Measurements from ENCODE around the gene OSBPL9.

Gene OSBPL9

DNA sequence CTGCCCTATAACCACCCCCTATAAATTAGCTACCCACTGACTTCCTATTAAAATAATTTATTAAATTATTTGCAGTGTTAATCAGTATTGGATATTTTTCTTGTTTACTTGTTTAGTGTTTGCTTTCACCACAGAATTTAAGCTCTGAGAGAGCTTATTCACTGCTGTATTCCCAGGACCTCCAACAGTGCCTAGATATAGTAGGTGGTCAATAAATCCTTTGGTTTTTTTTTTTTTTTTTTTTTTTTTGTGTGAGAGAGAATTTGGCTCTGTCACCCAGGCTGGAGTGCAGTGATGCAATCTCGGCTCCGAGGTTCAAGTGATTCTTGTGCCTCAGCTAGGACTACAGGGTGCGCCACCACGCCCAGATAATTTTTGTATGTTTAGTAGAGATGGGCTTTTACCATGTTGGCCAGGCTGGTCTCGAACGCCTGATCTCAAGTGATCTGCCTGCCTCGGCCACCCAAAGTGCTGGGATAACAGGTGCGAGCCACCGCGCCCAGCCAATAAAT lies 1.1 kb upstream of the OSBPL9 start:
- TF ChIP-seq FOXP2 (optimal IDR thresholded peaks at IDR 0.05; ENCODE audit: control extremely low read depth, extremely low read length, insufficient read depth) (no peak), POLR2AphosphoS5 (IDR thresholded peaks at IDR 0.05; ENCODE audit: borderline replicate concordance, low read depth, low read length) (no peak), EZH2 (IDR thresholded peaks at IDR 0.05) (no peak)
- DNase-seq (ENCODE audit: low read depth, low spot score) = no peak
- Histone ChIP-seq H3K4me3 (no peak overlapping the region), H3K9ac (ENCODE audit: insufficient read length) (no peak overlapping the region), H3K9me3 (ENCODE audit: low read depth, low read length) (no peaks in the 10 kb centered on the region), H3K36me3 (ENCODE audit: insufficient read depth, low read length) (no peaks in the 10 kb centered on the region), H3K27ac (no peak overlapping the region)

DNA sequence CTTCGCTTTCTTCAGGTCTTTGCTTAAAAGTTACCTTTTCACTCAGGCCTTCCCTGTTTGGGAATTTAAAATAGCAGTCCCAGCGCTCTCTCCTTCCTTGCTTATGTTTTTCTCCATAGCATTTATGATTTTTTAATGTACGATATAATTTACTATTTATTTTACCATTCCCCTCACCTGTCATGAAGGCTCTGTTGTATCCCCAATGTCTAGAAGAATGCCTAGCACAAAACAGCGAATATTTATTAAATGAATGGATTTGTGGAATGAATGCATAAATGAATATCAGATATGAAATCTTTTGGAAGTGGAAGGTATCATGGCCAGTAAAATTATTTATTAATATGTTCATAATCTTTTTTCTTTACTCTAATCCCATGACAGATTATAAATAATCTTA lies 402 bp upstream of the OSBPL9 start:
- H3K9ac ChIP-seq (ENCODE audit: insufficient read length) = peak overlapping the region; percentile 65
- DNase-seq (ENCODE audit: low read depth, low spot score) = no peak
- H3K27ac ChIP-seq = no peak overlapping the region
- no peak for TF ChIP-seq FOXP2 (optimal IDR thresholded peaks at IDR 0.05; ENCODE audit: control extremely low read depth, extremely low read length, insufficient read depth)
- no peak for TF ChIP-seq POLR2AphosphoS5 (IDR thresholded peaks at IDR 0.05; ENCODE audit: borderline replicate concordance, low read depth, low read length)
- no peak for TF ChIP-seq EZH2 (IDR thresholded peaks at IDR 0.05)
- H3K36me3 ChIP-seq (ENCODE audit: insufficient read depth, low read length) = no peaks in the 10 kb centered on the region
- peak overlapping the region; percentile 96 for H3K4me3 ChIP-seq
- no peaks in the 10 kb centered on the region for H3K9me3 ChIP-seq (ENCODE audit: low read depth, low read length)

DNA sequence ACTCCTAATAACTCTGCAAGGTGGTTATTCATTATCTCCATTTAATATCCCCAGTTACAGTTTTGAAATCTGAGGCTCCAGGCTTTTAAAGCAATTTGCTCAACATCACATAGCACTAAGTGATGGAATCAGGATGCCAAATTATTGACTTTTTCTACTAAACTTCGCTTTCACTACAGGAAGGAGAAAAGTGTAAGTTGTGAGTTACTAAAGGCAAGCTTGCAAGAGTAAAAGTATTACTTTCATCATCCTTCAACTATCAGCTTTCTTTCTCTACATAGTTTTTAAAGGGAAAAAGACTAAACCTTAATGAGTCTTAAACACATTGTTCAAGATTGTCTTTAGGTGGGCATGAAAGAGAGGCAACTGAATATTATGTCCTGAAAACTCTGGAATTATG lies 1.8 kb downstream of the OSBPL9 start:
- no peaks in the 10 kb centered on the region for H3K9me3 ChIP-seq (ENCODE audit: low read depth, low read length)
- no peak overlapping the region for H3K27ac ChIP-seq
- no peak overlapping the region for H3K4me3 ChIP-seq
- no peak overlapping the region for H3K9ac ChIP-seq (ENCODE audit: insufficient read length)
- TF ChIP-seq FOXP2 (optimal IDR thresholded peaks at IDR 0.05; ENCODE audit: control extremely low read depth, extremely low read length, insufficient read depth) = no peak
- no peak for TF ChIP-seq POLR2AphosphoS5 (IDR thresholded peaks at IDR 0.05; ENCODE audit: borderline replicate concordance, low read depth, low read length)
- TF ChIP-seq EZH2 (IDR thresholded peaks at IDR 0.05) = no peak
- no peak for DNase-seq (ENCODE audit: low read depth, low spot score)
- no peaks in the 10 kb centered on the region for H3K36me3 ChIP-seq (ENCODE audit: insufficient read depth, low read length)

DNA sequence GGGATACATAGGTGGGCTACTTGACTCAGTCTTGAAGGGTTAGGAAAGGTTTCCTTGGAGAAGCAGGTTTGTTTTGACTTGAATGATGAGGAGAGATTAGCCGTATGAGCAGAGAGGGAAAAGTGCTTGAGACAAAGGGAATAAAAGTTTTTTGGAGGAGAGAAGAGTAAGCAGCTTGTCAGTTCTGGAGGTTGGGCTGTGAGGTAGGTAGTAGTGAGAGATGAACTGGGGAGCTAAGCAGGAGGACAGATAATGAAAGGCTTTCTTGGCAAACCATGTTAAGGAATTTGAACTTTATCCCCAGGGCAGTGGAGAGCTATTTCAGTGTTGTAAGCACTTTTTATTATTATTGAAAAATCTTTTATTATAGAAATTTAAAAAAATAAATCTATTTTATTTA lies 3.6 kb downstream of the OSBPL9 start:
- Histone ChIP-seq H3K4me3 (no peak overlapping the region), H3K9me3 (ENCODE audit: low read depth, low read length) (no peaks in the 10 kb centered on the region), H3K27ac (no peak overlapping the region), H3K36me3 (ENCODE audit: insufficient read depth, low read length) (no peaks in the 10 kb centered on the region), H3K9ac (ENCODE audit: insufficient read length) (no peak overlapping the region)
- TF ChIP-seq EZH2 (IDR thresholded peaks at IDR 0.05) (no peak), POLR2AphosphoS5 (IDR thresholded peaks at IDR 0.05; ENCODE audit: borderline replicate concordance, low read depth, low read length) (no peak), FOXP2 (optimal IDR thresholded peaks at IDR 0.05; ENCODE audit: control extremely low read depth, extremely low read length, insufficient read depth) (no peak)
- no peak for DNase-seq (ENCODE audit: low read depth, low spot score)

DNA sequence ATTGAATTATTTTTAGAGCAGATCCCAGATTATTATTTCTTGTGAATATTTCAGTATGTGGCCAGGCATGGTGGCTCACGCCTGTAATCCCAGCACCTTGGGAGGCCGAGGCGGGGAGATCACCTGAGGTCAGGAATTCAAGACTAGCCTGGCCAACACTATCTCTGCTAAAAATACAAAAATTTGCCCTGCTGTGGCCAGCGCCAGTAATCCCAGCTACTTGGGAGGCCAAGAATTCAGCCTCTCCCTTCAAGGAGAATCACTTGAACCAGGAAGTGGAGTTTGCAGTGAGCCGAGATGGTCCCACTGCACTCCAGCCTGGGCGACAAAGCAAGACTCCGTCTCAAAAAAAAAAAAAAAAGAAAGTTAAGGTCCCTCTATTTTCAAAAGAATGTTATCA lies 4.3 kb downstream of the OSBPL9 start:
- TF ChIP-seq EZH2 (IDR thresholded peaks at IDR 0.05) (no peak), FOXP2 (optimal IDR thresholded peaks at IDR 0.05; ENCODE audit: control extremely low read depth, extremely low read length, insufficient read depth) (no peak), POLR2AphosphoS5 (IDR thresholded peaks at IDR 0.05; ENCODE audit: borderline replicate concordance, low read depth, low read length) (no peak)

DNA sequence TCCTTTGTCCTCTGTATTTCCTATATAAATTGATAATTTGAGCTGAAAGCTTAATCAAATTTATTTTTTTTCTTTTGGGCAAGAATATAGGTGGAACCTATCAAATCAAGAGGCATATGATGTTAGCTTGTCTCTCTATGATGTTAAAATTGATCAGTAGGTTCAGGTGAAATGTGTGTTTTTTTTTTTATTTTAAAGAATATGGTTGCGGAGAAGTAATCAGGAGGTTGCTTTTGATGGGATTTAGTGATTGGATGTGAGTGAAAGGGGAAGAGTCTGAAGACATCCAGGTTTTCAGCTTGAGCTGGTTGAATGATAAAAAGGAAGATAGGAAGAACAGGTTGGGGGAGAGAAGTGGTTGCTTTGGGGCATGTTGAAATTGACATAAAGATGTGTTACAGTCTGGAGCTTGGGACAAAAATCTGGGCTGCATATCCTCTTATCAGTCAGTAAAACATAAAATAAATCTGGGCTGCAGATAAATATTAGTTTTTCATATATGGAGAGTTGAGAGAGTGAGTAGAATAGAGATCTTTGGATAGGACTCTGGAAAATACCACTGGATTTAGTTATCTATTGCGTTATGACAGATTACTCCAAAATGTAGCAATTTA lies 5.1 kb downstream of the OSBPL9 start:
- TF ChIP-seq POLR2AphosphoS5 (IDR thresholded peaks at IDR 0.05; ENCODE audit: borderline replicate concordance, low read depth, low read length) (no peak), FOXP2 (optimal IDR thresholded peaks at IDR 0.05; ENCODE audit: control extremely low read depth, extremely low read length, insufficient read depth) (no peak), EZH2 (IDR thresholded peaks at IDR 0.05) (no peak)
- Histone ChIP-seq H3K9ac (ENCODE audit: insufficient read length) (no peak overlapping the region), H3K9me3 (ENCODE audit: low read depth, low read length) (no peaks in the 10 kb centered on the region), H3K4me3 (no peak overlapping the region), H3K36me3 (ENCODE audit: insufficient read depth, low read length) (no peaks in the 10 kb centered on the region), H3K27ac (0 out of 2 replicates have a peak overlapping the region, but pooled peaks have one; percentile 10)
- DNase-seq (ENCODE audit: low read depth, low spot score) = no peak

More for the DNA sequence above, 4.3 kb downstream of the OSBPL9 start:
- Histone ChIP-seq H3K27ac (no peak overlapping the region), H3K4me3 (no peak overlapping the region), H3K9ac (ENCODE audit: insufficient read length) (no peak overlapping the region), H3K9me3 (ENCODE audit: low read depth, low read length) (no peaks in the 10 kb centered on the region), H3K36me3 (ENCODE audit: insufficient read depth, low read length) (no peaks in the 10 kb centered on the region)
- no peak for DNase-seq (ENCODE audit: low read depth, low spot score)

DNA sequence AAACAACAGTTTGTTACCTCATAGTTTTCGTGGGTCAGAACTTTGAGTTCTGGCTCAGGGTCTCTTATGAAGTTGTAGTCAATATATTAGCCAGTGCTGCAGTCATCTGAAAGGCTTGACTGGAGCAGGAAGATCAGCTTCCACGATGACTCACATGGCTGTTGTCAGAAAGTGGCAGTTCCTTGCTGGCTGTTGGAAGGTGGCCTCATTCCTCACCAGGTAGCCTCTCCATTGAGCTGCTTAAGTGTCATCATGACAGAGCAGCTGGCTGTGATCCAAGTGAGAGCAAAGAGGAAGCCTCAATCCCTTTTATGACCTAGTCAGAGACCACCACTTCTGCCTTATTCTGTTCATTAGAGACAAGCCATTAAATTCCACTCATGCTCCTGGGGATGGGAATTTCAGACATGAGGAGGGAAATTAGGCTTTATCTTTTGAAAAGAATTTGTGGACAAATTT lies 5.6 kb downstream of the OSBPL9 start:
- H3K27ac ChIP-seq = peak overlapping the region; percentile 10; the same call in 1 of the 2 replicates
- no peak for DNase-seq (ENCODE audit: low read depth, low spot score)
- H3K9me3 ChIP-seq (ENCODE audit: low read depth, low read length) = no peaks in the 10 kb centered on the region
- no peak overlapping the region for H3K9ac ChIP-seq (ENCODE audit: insufficient read length)
- H3K4me3 ChIP-seq = no peak overlapping the region
- H3K36me3 ChIP-seq (ENCODE audit: insufficient read depth, low read length) = no peaks in the 10 kb centered on the region
- TF ChIP-seq EZH2 (IDR thresholded peaks at IDR 0.05) (no peak), FOXP2 (optimal IDR thresholded peaks at IDR 0.05; ENCODE audit: control extremely low read depth, extremely low read length, insufficient read depth) (no peak), POLR2AphosphoS5 (IDR thresholded peaks at IDR 0.05; ENCODE audit: borderline replicate concordance, low read depth, low read length) (no peak)

DNA sequence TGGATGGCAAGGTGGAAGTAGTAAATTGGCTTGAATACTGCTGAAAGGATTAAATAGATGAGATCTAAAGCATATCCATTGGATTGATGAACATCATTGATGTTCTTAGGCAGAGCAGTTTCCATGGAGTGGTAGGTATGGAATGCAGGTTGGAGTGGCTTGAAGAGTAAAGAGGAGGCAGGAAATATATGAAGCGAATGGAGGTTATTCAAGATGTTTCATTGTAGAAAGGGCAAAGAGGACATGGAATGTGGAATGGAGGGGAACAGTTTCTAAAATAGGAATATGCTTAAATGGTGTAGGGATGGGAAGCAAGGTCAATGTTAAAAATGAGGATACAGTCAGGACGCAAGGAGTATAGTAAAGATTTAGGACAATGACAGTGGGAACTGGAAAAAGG lies 6.1 kb downstream of the OSBPL9 start:
- no peak for TF ChIP-seq EZH2 (IDR thresholded peaks at IDR 0.05)
- TF ChIP-seq POLR2AphosphoS5 (IDR thresholded peaks at IDR 0.05; ENCODE audit: borderline replicate concordance, low read depth, low read length) = no peak
- no peak for TF ChIP-seq FOXP2 (optimal IDR thresholded peaks at IDR 0.05; ENCODE audit: control extremely low read depth, extremely low read length, insufficient read depth)
- Histone ChIP-seq H3K36me3 (ENCODE audit: insufficient read depth, low read length) (no peaks in the 10 kb centered on the region), H3K9ac (ENCODE audit: insufficient read length) (no peak overlapping the region), H3K4me3 (no peak overlapping the region), H3K27ac (peak overlapping the region; percentile 10), H3K9me3 (ENCODE audit: low read depth, low read length) (no peaks in the 10 kb centered on the region)
- DNase-seq (ENCODE audit: low read depth, low spot score) = no peak
